Keratinocyte (primary cell): Measurements from ENCODE around the gene PCK2. TPM values are rescaled to one million over a fixed set of nuclear protein-coding genes. Genes with fewer than 3 reads are reported as not detected.

Experiments used
- DNase-seq: peaks from one replicate; pipeline ENCODE4 v3.0.0-alpha.2; 2011; ENCODE audit warnings: low read depth, missing footprints, low spot score
- FAIRE-seq: peaks from 2 replicates; lab custom pipeline; 2011; peaks lifted over from hg19 to GRCh38; lab: Jason Lieb, UNC
- H2AFZ ChIP-seq: 2 replicates; pipeline ENCODE4 v1.6.0; 2012; ENCODE audit warnings: low read length, control low read depth, inconsistent platforms; ENCODE audit not compliant: control insufficient read depth
- H3K27ac ChIP-seq: 2 replicates; pipeline ENCODE4 v1.5.1; 2011; ENCODE audit warnings: low read length; ENCODE audit not compliant: control insufficient read depth, insufficient read depth
- H3K27me3 ChIP-seq: 3 replicates; pipeline ENCODE4 v1.6.0; 2011; ENCODE audit warnings: low read length; ENCODE audit not compliant: control insufficient read depth, insufficient read depth; ENCODE audit errors: extremely low read depth
- H3K36me3 ChIP-seq, 2 experiments: 2 replicates in 1 of 2; 3 replicates in 1 of 2; pipeline ENCODE4 v1.5.1; 2011; ENCODE audit warnings: low read length in 2 of 2, mild to moderate bottlenecking in 1 of 2; ENCODE audit not compliant: control insufficient read depth in 2 of 2, insufficient read depth in 2 of 2; ENCODE audit errors: extremely low read depth in 1 of 2
- H3K4me1 ChIP-seq: 3 replicates; pipeline ENCODE4 v1.5.1; 2011; ENCODE audit warnings: low read length; ENCODE audit not compliant: control insufficient read depth, insufficient read depth; ENCODE audit errors: extremely low read depth
- H3K4me2 ChIP-seq: 3 replicates; pipeline ENCODE4 v1.6.0; 2011; ENCODE audit warnings: low read depth, low read length; ENCODE audit not compliant: control insufficient read depth, insufficient read depth; ENCODE audit errors: extremely low read depth
- H3K4me3 ChIP-seq, 3 experiments: fragments of 200-600 bp in 1 of 3; sonication (generic) in 1 of 3; 2 replicates in 2 of 3; 3 replicates in 1 of 3; pipeline ENCODE4 v1.5.1; 2011 to 2016; ENCODE audit warnings: low read length in 3 of 3, mild to moderate bottlenecking in 3 of 3, control low read depth in 2 of 3, inconsistent platforms in 1 of 3, low read depth in 1 of 3, mixed read lengths in 1 of 3, mixed run types in 1 of 3, moderate library complexity in 1 of 3; ENCODE audit not compliant: control insufficient read depth in 2 of 3, insufficient read depth in 2 of 3; ENCODE audit errors: extremely low read depth in 1 of 3
- H3K79me2 ChIP-seq: 2 replicates; pipeline ENCODE4 v1.6.0; 2012; ENCODE audit warnings: low read length; ENCODE audit not compliant: control insufficient read depth, insufficient read depth
- H3K9ac ChIP-seq: 3 replicates; pipeline ENCODE4 v1.6.0; 2011; ENCODE audit warnings: low read length; ENCODE audit not compliant: control insufficient read depth, insufficient read depth; ENCODE audit errors: extremely low read depth
- H3K9me1 ChIP-seq: 3 replicates; pipeline ENCODE4 v1.6.0; 2011; ENCODE audit warnings: low read length; ENCODE audit not compliant: control insufficient read depth, insufficient read depth; ENCODE audit errors: extremely low read depth
- H3K9me3 ChIP-seq: 2 replicates; pipeline ENCODE4 v1.5.1; 2012; ENCODE audit warnings: low read depth, low read length; ENCODE audit not compliant: control insufficient read depth
- H4K20me1 ChIP-seq: 3 replicates; pipeline ENCODE4 v1.6.0; 2011; ENCODE audit warnings: low read length; ENCODE audit not compliant: control insufficient read depth, insufficient read depth; ENCODE audit errors: extremely low read depth
- CTCF ChIP-seq, 3 experiments: IDR thresholded peaks in 1 of 3; conservative IDR thresholded peaks in 1 of 3; optimal IDR thresholded peaks in 1 of 3; 2 replicates in 2 of 3; 3 replicates in 1 of 3; pipeline versions ENCODE3 to v1.5.1; 2011; ENCODE audit warnings: low read length in 3 of 3, mild to moderate bottlenecking in 3 of 3, moderate library complexity in 2 of 3, control low read depth in 1 of 3, inconsistent platforms in 1 of 3; ENCODE audit not compliant: insufficient read depth in 2 of 3; ENCODE audit errors: extremely low read depth in 1 of 3
- EZH2 ChIP-seq: IDR thresholded peaks from one replicate; pipeline ENCODE4 v1.6.1; 2012; ENCODE audit warnings: inconsistent platforms, mild to moderate bottlenecking, low read length, moderate library complexity
- dilution Hi-C: fragments of 300-500 bp; cut with MboI; formaldehyde crosslinking; loops from one replicate; pipeline ENCODE4 v1.7.0; 2020; ENCODE audit warnings: low sequenced_read_pairs; ENCODE audit not compliant: extremely low pct_ligation_motif_present
- polyA plus RNA-seq, 5 experiments: library from polyadenylated mRNA; depleted of rRNA in 3 of 5; stranded (reverse) in 3 of 5; stranded (forward) in 1 of 5; unstranded in 1 of 5; fragments of >200 nt; gene quantifications; 1 replicate in 1 of 5; 2 replicates in 3 of 5; 3 replicates in 1 of 5; pipeline versions ENCODE4 v1.2.1 to v1.2.3, GENCODE V29; 2011 to 2012; ENCODE audit warnings: missing spikeins in 2 of 5, low read depth in 1 of 5, low replicate concordance in 1 of 5

The PCK2 gene
- polyA plus RNA-seq, 1 donor (not counting 4 experiments of a cell fraction or from before 2014, with no cell fraction given) = 16.6 TPM

- peaks cover 29% of the 10 kb centered on the region for H3K4me1 ChIP-seq
- peaks cover 17 to 30% of the 10 kb centered on the region in 2 experiments for H3K36me3 ChIP-seq
- peak within 1 kb of the TSS; percentile 78 to 92 (median 83) for H3K4me3 ChIP-seq
- DNase-seq = peak; percentile 97
- dilution Hi-C loops = no loop called here
- H3K27me3 ChIP-seq = no peaks in the 10 kb centered on the region
- peak within 1 kb of the TSS; percentile 93 for H3K4me2 ChIP-seq
- no peak for FAIRE-seq
- TF ChIP-seq EZH2 (no peak), CTCF (optimal IDR thresholded peaks at IDR 0.05 in 1 of 3, IDR thresholded peaks at IDR 0.05 in 1 of 3, conservative IDR thresholded peaks at IDR 0.05 in 1 of 3; ENCODE audit: extremely low read depth in 1 of 3, insufficient read depth in 2 of 3, low read length in 3 of 3) (peak; percentile 4 to 62 (median 25))
- no peaks in the 10 kb centered on the region for H4K20me1 ChIP-seq
- peak within 1 kb of the TSS; percentile 66 for H3K27ac ChIP-seq
- H3K9ac ChIP-seq = peak within 1 kb of the TSS; percentile 83
- peaks cover 53% of the 10 kb centered on the region for H3K79me2 ChIP-seq
- peak within 1 kb of the TSS; percentile 88 for H2AFZ ChIP-seq
- H3K9me3 ChIP-seq = no peaks in the 10 kb centered on the region
- H3K9me1 ChIP-seq = peaks cover 4% of the 10 kb centered on the region
Measured at GRCh38 chr14:24141097-24141880, 47.2 kb downstream of the PCK2 start, which contains the start of gene EMC9. EMC9 (minus strand) TSS chr14:24141591; CDS start chr14:24141304, 287 bp downstream.

GRCh38 chr14:24143511-24143910 lies 49.4 kb downstream of the PCK2 start:
- peaks cover 4% of the 10 kb centered on the region for H3K9me1 ChIP-seq
- dilution Hi-C loops = no loop called here
- DNase-seq (no peak), FAIRE-seq (no peak)
- H3K9ac ChIP-seq = no peak overlapping the region
- H3K27me3 ChIP-seq = no peaks in the 10 kb centered on the region
- no peak overlapping the region for H3K4me2 ChIP-seq
- H3K27ac ChIP-seq = no peak overlapping the region
- no peaks in the 10 kb centered on the region for H4K20me1 ChIP-seq
- peaks cover 29% of the 10 kb centered on the region for H3K4me1 ChIP-seq
- TF ChIP-seq CTCF (optimal IDR thresholded peaks at IDR 0.05 in 1 of 3, IDR thresholded peaks at IDR 0.05 in 1 of 3, conservative IDR thresholded peaks at IDR 0.05 in 1 of 3; ENCODE audit: extremely low read depth in 1 of 3, insufficient read depth in 2 of 3, low read length in 3 of 3) (no peak), EZH2 (no peak)
- no peak overlapping the region for H2AFZ ChIP-seq
- no peaks in the 10 kb centered on the region for H3K9me3 ChIP-seq
- H3K4me3 ChIP-seq = no peak overlapping the region
- H3K79me2 ChIP-seq = peaks cover 57% of the 10 kb centered on the region
- peaks cover 10 to 21% of the 10 kb centered on the region in 2 experiments for H3K36me3 ChIP-seq
